ENCODE results near the gene XPNPEP2. TPM values are rescaled to one million over a fixed set of nuclear protein-coding genes. Genes with fewer than 3 reads are reported as not detected.

XPNPEP2 gene
- total and polyA plus RNA-seq, 9 of the 15 experiments (the other 6 are each of a cell fraction or from before 2014, with no cell fraction given), result 0.03 to 0.19 (median 0.09) TPM; not detected in 5

GRCh38 chrX:129754056-129755024 is 15.6 kb downstream of the XPNPEP2 start:
- peak overlapping the region; percentile 22 for H2AFZ ChIP-seq (ENCODE audit: low read depth, low read length)
- peak overlapping the region; percentile 20; the same call in 1 of the 2 replicates for H3K4me2 ChIP-seq (ENCODE audit: insufficient read depth, low read length)
- H3K27ac ChIP-seq (ENCODE audit: extremely low read depth, low read depth, low read length), result no peak overlapping the region
- H3K9ac ChIP-seq (ENCODE audit: insufficient read depth in 1 of 2, low read depth in 2 of 2, low read length in 2 of 2), result no peak overlapping the region
- intact Hi-C loops (cut with micrococcal nuclease), result loop anchor here (1.0 to 10.0 kb wide), 3 partner anchors 147 to 308 kb away; partner anchors contain the start of gene UTP14A
- no peak for FAIRE-seq
- BruUV-seq (replicated peaks), result no TSS peak
- no peaks in the 10 kb centered on the region for H3K27me3 ChIP-seq (ENCODE audit: control insufficient read depth in 2 of 2, insufficient read depth in 2 of 2, low read length in 2 of 2)
- WGBS (ENCODE audit: insufficient coverage, low coverage, missing lambda C conversion rate), result 16% methylated on average over 21 of the region's 22 CpGs
- ChIA-PET CTCF (ENCODE audit: low intra/inter-chr PET ratio) (interaction anchor here (3.0 kb wide), 1 partner anchor 148 kb away, joined by 11 read pairs; no protein-coding TSS in a partner anchor), POLR2A (interaction anchor here (0.6 kb wide), 1 partner anchor 192 kb away, joined by 3 read pairs; no protein-coding TSS in a partner anchor)
- H3K4me1 ChIP-seq (replicated peaks in 1 of 2; ENCODE audit: control insufficient read depth in 2 of 2, insufficient read depth in 2 of 2, low read length in 2 of 2), result peaks cover 6 to 8% of the 10 kb centered on the region in 2 experiments; a peak in 4 of 5 replicates
- in situ Hi-C loops (cut with MboI), result no loop called here
- ATAC-seq, result peak; percentile 82
- DNase-seq (ENCODE audit: extremely low read depth in 1 of 4, low spot score in 3 of 4), result peak; percentile 49 to 64 (median 56)
- no peaks in the 10 kb centered on the region for H4K20me1 ChIP-seq (replicated peaks; ENCODE audit: control insufficient read depth, insufficient read depth, low read length)
- H3K79me2 ChIP-seq (ENCODE audit: control insufficient read depth, insufficient read depth, low read length), result no peaks in the 10 kb centered on the region
- no peaks in the 10 kb centered on the region for H3K36me3 ChIP-seq (ENCODE audit: control insufficient read depth, insufficient read depth, low read length)
- no peak overlapping the region for H3K4me3 ChIP-seq
- H3K9me3 ChIP-seq (replicated peaks; ENCODE audit: control insufficient read depth, insufficient read depth, low read depth, low read length), result no peaks in the 10 kb centered on the region
- peaks cover 2% of the 10 kb centered on the region for H3K9me1 ChIP-seq (ENCODE audit: control insufficient read depth, insufficient read depth, low read length)
- TF ChIP-seq STAG1 (CRISPR knock-in tag; IDR thresholded peaks at IDR 0.05; ENCODE audit: borderline replicate concordance), result 0 out of 2 replicates have a peak, but pooled peaks have one; percentile 13
- peak; percentile 66 to 72 for TF ChIP-seq RAD21 (CRISPR knock-in tag; conservative IDR thresholded peaks at IDR 0.05 in 1 of 2, IDR thresholded peaks at IDR 0.05 in 1 of 2)
- TF ChIP-seq, protein P1, sequence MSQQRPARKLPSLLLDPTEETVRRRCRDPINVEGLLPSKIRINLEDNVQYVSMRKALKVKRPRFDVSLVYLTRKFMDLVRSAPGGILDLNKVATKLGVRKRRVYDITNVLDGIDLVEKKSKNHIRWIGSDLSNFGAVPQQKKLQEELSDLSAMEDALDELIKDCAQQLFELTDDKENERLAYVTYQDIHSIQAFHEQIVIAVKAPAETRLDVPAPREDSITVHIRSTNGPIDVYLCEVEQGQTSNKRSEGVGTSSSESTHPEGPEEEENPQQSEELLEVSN (IDR thresholded peaks at IDR 0.05; ENCODE audit: borderline replicate concordance in 1 of 2, extremely low read depth in 1 of 2, insufficient read depth in 1 of 2, insufficient read length in 1 of 2, low read depth in 1 of 2, low read length in 1 of 2, poor library complexity in 1 of 2, severe bottlenecking in 1 of 2), result peak in 1 of 2 experiments; percentile 20
- peak; percentile 55; the same call in 1 of the 2 replicates for TF ChIP-seq CC2D1A (IDR thresholded peaks at IDR 0.05)
- TF ChIP-seq GTF2E2 (tag; IDR thresholded peaks at IDR 0.05), result no peak
- no peak for TF ChIP-seq GABPB2 (CRISPR knock-in tag; conservative IDR thresholded peaks at IDR 0.05)
- TF ChIP-seq ZNF232 (CRISPR knock-in tag; IDR thresholded peaks at IDR 0.05), result no peak
- TF ChIP-seq, protein P2, sequence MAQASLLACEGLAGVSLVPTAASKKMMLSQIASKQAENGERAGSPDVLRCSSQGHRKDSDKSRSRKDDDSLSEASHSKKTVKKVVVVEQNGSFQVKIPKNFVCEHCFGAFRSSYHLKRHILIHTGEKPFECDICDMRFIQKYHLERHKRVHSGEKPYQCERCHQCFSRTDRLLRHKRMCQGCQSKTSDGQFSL (CRISPR knock-in tag; IDR thresholded peaks at IDR 0.05), result peak; percentile 97
- TF ChIP-seq, protein P2 (tag; IDR thresholded peaks at IDR 0.05), result peak in 1 of 2 experiments; percentile 62; a peak in 1 of 4 replicates
- no peak for TF ChIP-seq NONO (IDR thresholded peaks at IDR 0.05; ENCODE audit: low read depth in 2 of 2, low read length in 1 of 2)

Data from K562 (cell line).